OCI-LY1 (cell line): ENCODE measurements around the gene EFEMP1.

Experiments
- H2AFZ ChIP-seq: fragments of 200-600 bp; sonication (generic), shearing (Covaris generic); 2 replicates; pipeline ENCODE4 v1.6.0; 2014; ENCODE audit warnings: antibody characterized with exemption, mild to moderate bottlenecking, low read length
- H3F3A ChIP-seq: fragments of 200-600 bp; sonication (generic), shearing (Covaris generic); 2 replicates; pipeline ENCODE4 v1.6.0; 2014; ENCODE audit warnings: mild to moderate bottlenecking, antibody characterized with exemption, low read length, moderate library complexity; ENCODE audit not compliant: insufficient read depth
- H3K27ac ChIP-seq: fragments of 200-600 bp; sonication (generic); 2 replicates; pipeline ENCODE4 v1.5.1; 2014; ENCODE audit warnings: low read length, mixed run types, mild to moderate bottlenecking, low read depth; ENCODE audit not compliant: poor library complexity, severe bottlenecking
- H3K27me3 ChIP-seq: fragments of 200-600 bp; sonication (generic); 2 replicates; pipeline ENCODE4 v1.6.0; 2014; ENCODE audit warnings: antibody characterized with exemption, mild to moderate bottlenecking, low read length, moderate library complexity; ENCODE audit not compliant: insufficient read depth
- H3K36me3 ChIP-seq: fragments of 200-600 bp; sonication (generic); 2 replicates; pipeline ENCODE4 v1.6.1; 2014; ENCODE audit warnings: mild to moderate bottlenecking, antibody characterized with exemption, low read length, moderate library complexity, mixed read lengths; ENCODE audit not compliant: insufficient read depth
- H3K4me1 ChIP-seq: fragments of 200-600 bp; sonication (generic); 2 replicates; pipeline ENCODE4 v1.5.1; 2014; ENCODE audit warnings: mild to moderate bottlenecking, low read length, moderate library complexity; ENCODE audit not compliant: insufficient read depth, severe bottlenecking
- H3K4me2 ChIP-seq: fragments of 200-600 bp; sonication (generic), shearing (Covaris generic); 2 replicates; pipeline ENCODE4 v1.6.1; 2014; ENCODE audit warnings: low read length
- H3K4me3 ChIP-seq: fragments of 200-600 bp; sonication (generic); 2 replicates; pipeline ENCODE4 v1.5.1; 2014; ENCODE audit warnings: low read length, low read depth, mild to moderate bottlenecking, mixed read lengths; ENCODE audit not compliant: poor library complexity, severe bottlenecking
- H3K79me2 ChIP-seq: fragments of 200-600 bp; shearing (Covaris generic); 2 replicates; pipeline ENCODE4 v1.6.1; 2016; ENCODE audit warnings: mixed run types, low read length, mixed read lengths; ENCODE audit not compliant: insufficient read depth
- H3K9ac ChIP-seq: fragments of 200-600 bp; sonication (generic), shearing (Covaris generic); 2 replicates; pipeline ENCODE4 v1.6.1; 2014; ENCODE audit warnings: mild to moderate bottlenecking, low read length, mixed read lengths
- H3K9me2 ChIP-seq: fragments of 200-600 bp; sonication (generic), shearing (Covaris generic); 2 replicates; pipeline ENCODE4 v1.6.1; 2014; ENCODE audit warnings: low read depth, mild to moderate bottlenecking, low read length, mixed read lengths
- H3K9me3 ChIP-seq: fragments of 200-600 bp; shearing (Covaris generic); 2 replicates; pipeline ENCODE4 v1.6.1; 2014; ENCODE audit warnings: low read length, mixed read lengths
- H4K20me1 ChIP-seq: fragments of 200-600 bp; sonication (generic), shearing (Covaris generic); 2 replicates; pipeline ENCODE4 v1.6.0; 2016; ENCODE audit warnings: mild to moderate bottlenecking, low read length; ENCODE audit not compliant: insufficient read depth
- CTCF ChIP-seq: fragments of 200-600 bp; sonication (generic), shearing (Covaris generic); IDR thresholded peaks from 2 replicates; pipeline ENCODE4 v1.5.1; 2017; ENCODE audit warnings: mild to moderate bottlenecking, antibody characterized with exemption, low read length, moderate library complexity, mixed read lengths
- EZH2 ChIP-seq: fragments of 200-600 bp; sonication (generic), shearing (Covaris generic); IDR thresholded peaks from 2 replicates; pipeline ENCODE4 v1.8.0; 2017; ENCODE audit warnings: borderline replicate concordance, mixed run types, mild to moderate bottlenecking, antibody characterized with exemption, low read length, moderate library complexity, mixed read lengths

EFEMP1 gene

GRCh38 chr2:55957142-55957541 is 33.6 kb upstream of the EFEMP1 start:
- Histone ChIP-seq H3K27ac (no peak overlapping the region), H3K36me3 (no peaks in the 10 kb centered on the region), H3K79me2 (no peaks in the 10 kb centered on the region), H2AFZ (no peak overlapping the region), H3K4me3 (no peak overlapping the region), H3K27me3 (no peaks in the 10 kb centered on the region; the same call in 1 of the 2 replicates), H3K9me2 (no peaks in the 10 kb centered on the region), H3K9me3 (no peaks in the 10 kb centered on the region), H3K4me1 (no peaks in the 10 kb centered on the region), H4K20me1 (no peaks in the 10 kb centered on the region), H3K4me2 (no peak overlapping the region), H3F3A (no peaks in the 10 kb centered on the region), H3K9ac (no peak overlapping the region)
- TF ChIP-seq CTCF (no peak), EZH2 (no peak)

GRCh38 chr2:55954306-55955035 is 30.9 kb upstream of the EFEMP1 start:
- H3K9me3 ChIP-seq = no peaks in the 10 kb centered on the region
- H2AFZ ChIP-seq = no peak overlapping the region
- H3F3A ChIP-seq = no peaks in the 10 kb centered on the region
- no peaks in the 10 kb centered on the region for H3K79me2 ChIP-seq
- H3K27ac ChIP-seq = no peak overlapping the region
- no peaks in the 10 kb centered on the region for H3K4me1 ChIP-seq
- no peak overlapping the region for H3K4me3 ChIP-seq
- H3K9me2 ChIP-seq = no peaks in the 10 kb centered on the region
- TF ChIP-seq EZH2 = no peak
- no peak for TF ChIP-seq CTCF
- H3K36me3 ChIP-seq = no peaks in the 10 kb centered on the region
- H3K9ac ChIP-seq = no peak overlapping the region
- H4K20me1 ChIP-seq = no peaks in the 10 kb centered on the region
- H3K4me2 ChIP-seq = no peak overlapping the region
- 0 out of 2 replicates have a peak, but pooled peaks cover 3% of the 10 kb centered on the region for H3K27me3 ChIP-seq

- no peak overlapping the region for H2AFZ ChIP-seq
These were observed 28.8 kb upstream of the EFEMP1 start for GRCh38 chr2:55952415-55952814.

More at GRCh38 chr2:55952415-55952814, 28.8 kb upstream of the EFEMP1 start:
- no peaks in the 10 kb centered on the region for H4K20me1 ChIP-seq
- H3K9ac ChIP-seq = no peak overlapping the region
- no peaks in the 10 kb centered on the region for H3K36me3 ChIP-seq
- H3K4me2 ChIP-seq = no peak overlapping the region
- H3K79me2 ChIP-seq = no peaks in the 10 kb centered on the region
- no peaks in the 10 kb centered on the region for H3F3A ChIP-seq
- 0 out of 2 replicates have a peak, but pooled peaks cover 3% of the 10 kb centered on the region for H3K27me3 ChIP-seq
- no peak overlapping the region for H3K4me3 ChIP-seq
- H3K4me1 ChIP-seq = no peaks in the 10 kb centered on the region
- no peaks in the 10 kb centered on the region for H3K9me2 ChIP-seq
- no peak for TF ChIP-seq CTCF
- TF ChIP-seq EZH2 = no peak
- no peaks in the 10 kb centered on the region for H3K9me3 ChIP-seq
- no peak overlapping the region for H3K27ac ChIP-seq
